NCI-H748 (cell line): ENCODE data around the gene CLDN16.

Source experiments
- DNase-seq: peaks from one replicate; lab custom pipeline; 2025; ENCODE audit not compliant: unreplicated experiment; lab: John Stamatoyannopoulos, UW

CLDN16 gene

DNA sequence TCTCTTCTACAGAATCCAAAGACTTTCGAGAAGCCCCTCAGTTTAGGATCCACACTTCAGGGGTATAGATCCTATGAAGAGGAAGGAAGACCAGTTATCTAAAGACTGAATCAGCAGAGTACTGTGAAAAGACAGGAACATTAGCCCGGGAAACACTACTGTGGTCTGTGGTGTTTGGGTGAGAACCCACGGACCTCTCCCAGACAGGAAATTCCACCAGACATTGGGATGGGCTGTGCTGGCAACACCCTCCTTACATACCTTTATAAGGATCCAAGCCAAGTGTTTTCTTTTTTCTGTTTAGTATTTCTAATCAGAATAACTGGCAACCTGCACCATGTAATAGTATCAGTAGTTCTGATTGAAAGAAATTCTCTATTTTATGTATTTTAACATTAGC, 47.7 kb downstream of the CLDN16 start:
- no peak for DNase-seq

DNA sequence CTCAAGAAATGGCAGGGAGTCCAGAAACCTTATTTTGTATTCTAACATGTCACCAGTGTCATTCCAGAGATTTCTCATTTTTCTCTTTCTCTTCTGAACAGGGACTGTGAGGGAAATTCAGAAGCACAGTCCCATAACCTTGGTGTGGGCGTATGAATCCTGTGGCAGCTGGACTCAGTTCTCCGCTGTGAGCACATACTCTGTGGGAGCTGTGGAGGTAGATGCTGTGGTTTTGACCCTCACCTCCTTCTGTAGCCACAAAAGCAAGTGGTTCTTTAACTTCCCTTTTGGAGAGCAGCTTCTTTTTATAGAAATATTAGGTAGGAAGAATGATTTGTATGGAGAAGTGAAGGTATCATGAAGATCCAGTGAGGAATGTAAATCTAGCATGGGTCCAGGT, 48.4 kb downstream of the CLDN16 start:
- DNase-seq = no peak

DNA sequence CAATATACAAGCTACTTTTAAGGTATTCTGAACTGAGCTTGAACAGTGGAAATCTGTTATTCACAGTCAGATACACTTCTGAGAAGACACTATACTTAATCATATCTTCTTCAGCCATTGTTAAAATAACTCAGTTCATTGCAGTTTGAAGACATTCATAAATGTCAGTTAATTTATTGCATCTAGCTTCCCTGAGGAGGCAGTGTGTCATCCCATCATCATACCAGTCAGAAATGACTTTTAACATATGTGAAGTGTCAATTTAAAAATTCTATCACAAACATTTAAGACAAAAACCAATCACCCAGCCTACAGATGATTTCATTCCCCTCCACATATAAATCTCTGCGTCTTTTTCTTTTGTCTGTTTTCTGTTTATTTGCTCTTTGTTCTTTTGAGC, 54.3 kb downstream of the CLDN16 start:
- DNase-seq = no peak

DNA sequence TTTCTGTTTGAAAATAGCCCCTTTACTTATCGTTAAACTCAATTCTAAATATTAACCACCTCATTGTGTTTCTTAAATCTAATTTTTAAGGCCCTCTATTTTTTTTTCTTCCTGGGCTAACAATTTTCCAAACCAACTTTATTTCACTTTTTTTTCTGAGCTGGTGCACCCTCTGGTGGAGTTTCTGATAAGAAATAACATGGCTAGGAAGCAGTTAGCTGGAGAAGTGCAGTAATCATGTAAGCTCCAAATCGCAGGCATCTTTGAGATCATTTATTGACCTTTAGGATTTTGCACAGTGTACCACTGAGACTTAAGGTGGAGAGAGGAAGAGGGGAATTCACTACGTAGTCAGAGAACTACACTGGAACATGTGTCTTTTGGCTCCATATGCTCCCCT, 55.3 kb downstream of the CLDN16 start:
- DNase-seq = no peak

DNA sequence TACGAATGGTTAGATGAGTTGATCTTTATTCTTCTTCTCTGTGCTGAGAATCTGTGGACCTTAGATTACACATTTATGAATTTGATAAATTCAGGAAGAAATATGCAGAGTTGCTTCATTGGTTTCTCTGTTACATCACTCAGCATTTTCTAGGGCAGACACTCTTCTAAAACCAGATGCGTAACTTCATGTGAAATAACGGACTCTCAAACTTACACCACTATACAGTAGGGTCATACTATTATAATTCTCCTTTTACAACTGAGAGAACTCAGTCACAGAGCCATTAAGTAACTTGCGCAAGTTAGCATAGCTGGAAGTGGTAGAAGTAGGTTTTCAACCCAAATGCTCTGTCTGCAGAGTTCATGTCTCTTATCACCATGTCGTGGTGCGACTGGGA, 56.0 kb downstream of the CLDN16 start:
- no peak for DNase-seq

DNA sequence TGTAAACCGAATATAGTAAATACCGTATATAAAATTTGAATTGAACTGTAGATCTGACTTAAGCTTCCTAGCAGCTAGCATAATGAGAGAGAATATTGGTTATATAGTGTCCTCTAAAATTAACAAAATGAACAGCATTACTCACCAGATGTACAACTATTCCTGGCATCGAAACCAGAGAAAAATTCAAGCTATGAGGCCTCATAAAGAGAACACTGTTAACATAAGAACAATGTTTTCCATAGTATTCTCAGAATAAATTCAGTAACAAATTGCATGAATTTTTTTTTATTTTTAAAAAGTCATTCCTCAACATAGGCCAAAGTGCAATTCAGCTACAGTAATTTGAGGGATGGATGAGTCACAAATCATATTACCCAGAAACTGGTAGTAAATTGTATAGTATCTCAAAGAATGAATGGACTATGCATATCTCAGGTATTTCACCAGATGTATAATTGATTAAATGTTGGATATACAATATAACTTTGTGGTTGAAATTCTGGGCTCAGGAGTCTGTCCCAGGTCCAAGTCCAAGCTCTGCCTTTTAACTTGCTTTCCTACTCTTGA, 56.7 kb downstream of the CLDN16 start:
- DNase-seq = no peak

DNA sequence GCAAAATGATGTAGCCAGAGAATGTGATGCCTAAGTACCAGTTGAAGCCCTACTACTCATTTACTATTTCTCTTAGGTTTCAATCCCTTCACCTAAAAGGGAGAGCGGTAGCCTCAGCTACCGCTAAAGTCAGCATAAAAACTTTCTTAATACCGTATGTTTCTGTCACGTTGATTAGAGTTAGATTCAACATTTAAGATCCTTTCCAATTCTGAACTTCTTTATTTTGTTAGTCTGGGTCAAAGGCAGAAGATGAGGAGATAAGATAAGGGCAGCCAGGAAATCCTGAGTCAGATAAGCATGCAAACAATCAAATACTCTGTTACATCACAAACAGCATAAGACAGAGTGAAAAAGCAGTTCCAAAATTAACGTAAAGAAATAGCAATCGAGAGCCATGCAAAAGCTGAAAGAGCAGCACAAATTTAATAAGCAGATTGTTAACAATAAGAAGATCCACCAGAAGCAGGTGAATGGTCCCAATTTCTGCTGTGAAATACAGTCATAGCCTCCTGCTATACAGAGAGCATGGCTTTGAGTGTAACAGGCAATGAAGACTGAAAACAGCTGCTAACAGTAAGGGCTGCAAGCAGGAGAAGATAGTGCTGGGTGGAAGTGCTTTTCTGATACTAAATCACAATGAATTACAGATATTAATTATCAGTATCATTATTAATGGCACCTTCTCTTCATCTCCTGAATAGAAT, 58.8 kb downstream of the CLDN16 start:
- DNase-seq = no peak

DNA sequence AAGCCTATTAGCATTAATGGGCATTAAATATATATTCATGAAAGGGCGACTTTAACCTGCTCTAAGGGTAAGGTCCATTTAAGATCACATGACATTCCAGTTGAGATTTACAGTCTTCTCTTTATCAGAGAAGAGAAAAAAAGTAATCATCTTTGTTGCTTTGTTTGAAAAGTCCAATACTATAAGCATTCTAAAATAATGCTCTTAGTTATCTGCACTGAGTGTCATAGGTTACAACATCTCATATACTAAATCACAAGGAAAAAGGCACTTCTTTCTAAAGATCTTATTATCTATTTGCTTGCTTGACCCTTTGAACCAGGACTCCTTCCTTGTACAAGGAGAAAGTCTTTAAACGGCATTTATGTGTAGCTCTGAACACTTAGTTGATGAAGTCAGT, 60.3 kb downstream of the CLDN16 start:
- no peak for DNase-seq

DNA sequence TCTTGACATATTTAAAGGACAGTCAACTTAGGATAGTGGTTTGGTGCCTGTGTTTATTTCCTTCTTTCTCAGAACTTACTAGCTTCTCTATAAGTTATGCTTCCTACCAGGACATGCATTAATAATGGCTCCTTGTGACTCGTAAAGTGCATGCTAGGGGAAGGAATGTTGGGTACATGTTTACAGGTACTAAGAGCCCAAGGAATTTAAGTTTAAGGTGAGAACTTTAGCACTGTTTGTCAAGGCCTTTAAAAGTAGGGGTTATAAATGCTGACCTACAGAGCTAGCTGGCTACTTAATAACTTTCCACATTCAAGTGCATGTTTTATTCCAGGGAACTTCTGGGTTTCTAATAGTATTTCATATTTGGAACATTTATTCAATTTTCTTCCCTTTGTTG, 61.8 kb downstream of the CLDN16 start, which contains the start of gene TMEM207:
TSS of gene TMEM207 (minus strand) at position 101 of the 400 bp plus-strand sequence. CDS start at position 9, 92 bp downstream.
- DNase-seq = no peak

DNA sequence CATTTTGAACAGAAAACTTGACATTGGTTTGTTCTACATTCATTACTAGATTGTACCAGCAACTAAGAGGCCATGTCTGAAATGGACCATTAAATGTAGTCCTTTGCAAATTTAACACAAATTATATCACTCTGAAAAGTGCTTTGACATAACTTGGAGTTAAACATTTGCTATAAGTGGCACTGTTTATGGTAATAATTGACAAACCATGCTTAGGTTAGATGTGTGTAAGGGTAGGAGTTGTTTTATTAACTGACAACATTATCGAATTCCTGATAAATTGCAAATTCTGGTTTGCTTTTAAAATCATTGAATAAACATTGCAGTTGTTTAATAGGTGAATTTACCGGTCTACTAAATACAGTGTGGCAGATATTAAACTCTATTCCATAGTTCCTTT, 67.9 kb downstream of the CLDN16 start:
- no peak for DNase-seq

DNA sequence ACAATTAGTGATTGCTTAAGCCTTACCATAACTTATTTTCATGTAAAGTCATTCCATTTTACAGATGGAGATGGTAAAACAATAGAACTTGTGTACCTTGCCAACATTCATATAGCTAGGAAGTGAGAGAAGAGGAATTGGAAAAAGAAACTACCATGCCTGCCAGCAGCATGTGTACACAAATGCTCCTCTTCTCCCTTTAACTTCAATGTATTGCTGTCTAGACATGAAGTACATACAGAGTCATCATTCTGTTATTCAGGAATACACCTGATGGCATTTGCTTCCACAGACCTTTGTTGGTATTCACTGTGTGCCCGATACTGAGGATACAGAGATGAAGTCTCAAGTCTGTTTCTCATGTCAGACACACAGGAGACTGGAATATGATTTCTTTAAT, 68.8 kb downstream of the CLDN16 start:
- no peak for DNase-seq

DNA sequence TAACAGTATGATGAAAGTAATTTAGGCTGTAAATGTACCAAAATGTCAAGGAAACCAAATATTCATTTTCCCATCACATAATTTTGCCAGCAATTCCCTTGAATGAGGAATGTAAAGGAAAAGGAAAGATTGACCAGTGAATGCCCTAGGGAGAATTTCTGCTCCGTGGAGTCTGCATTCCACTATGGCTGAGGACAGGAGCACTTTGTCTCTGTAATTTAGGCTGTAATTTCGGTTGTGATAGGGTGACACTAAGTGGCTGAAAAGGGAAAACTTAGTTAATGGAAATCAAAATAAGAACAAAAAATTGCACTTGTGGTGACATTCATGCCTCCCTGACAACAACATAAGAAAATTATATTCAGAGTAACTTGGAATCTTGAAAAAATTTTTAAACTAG, 70.1 kb downstream of the CLDN16 start:
- DNase-seq = no peak
